Dedifferentiated amniotic fluid mesenchymal stem cell (primary cell): ENCODE measurements around the gene MX1.

ENCODE experiments used
- DNase-seq: peaks from one replicate; pipeline ENCODE4 v3.0.0-alpha.2; 2016; ENCODE audit errors: extremely low spot score

The MX1 gene

DNA sequence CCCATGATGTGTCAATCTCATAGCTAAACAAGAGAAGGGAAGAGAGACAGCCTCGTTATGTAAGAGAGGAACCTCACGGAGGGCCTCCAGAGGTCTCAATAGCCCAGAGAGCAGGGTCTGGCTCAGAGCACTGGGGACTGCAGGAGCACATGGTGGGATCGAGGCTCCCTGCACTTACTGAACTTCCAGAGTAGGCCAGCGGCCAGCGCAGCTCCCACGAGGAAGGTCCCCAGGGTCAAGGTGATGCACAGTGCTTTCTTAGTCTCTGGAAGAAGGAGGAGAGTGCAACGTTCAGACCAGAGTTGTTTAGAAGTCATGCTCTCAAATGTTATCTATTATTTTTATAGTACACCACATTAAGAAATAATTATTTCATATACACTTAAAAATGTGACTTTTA lies 63.3 kb downstream of the MX1 start:
- DNase-seq = no peak

DNA sequence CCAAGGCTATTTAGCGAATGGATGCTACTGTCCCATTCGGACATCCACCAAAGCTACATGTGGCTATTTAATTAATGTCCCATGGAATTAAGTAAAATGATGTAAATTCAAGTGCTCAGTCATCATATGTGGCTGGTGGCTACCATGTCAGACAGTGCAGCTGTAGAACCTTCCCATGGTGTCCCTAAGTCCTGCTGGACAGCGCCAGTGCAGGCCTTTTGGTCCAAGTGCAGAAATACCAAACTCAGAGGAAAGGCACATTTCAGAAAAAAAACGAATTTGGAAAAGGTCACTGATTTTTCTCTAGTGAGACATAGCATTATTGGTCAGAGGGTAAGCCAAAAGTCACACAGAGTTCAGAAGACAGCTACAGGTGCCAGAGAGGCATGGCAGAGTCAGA lies 64.3 kb downstream of the MX1 start:
- no peak for DNase-seq

DNA sequence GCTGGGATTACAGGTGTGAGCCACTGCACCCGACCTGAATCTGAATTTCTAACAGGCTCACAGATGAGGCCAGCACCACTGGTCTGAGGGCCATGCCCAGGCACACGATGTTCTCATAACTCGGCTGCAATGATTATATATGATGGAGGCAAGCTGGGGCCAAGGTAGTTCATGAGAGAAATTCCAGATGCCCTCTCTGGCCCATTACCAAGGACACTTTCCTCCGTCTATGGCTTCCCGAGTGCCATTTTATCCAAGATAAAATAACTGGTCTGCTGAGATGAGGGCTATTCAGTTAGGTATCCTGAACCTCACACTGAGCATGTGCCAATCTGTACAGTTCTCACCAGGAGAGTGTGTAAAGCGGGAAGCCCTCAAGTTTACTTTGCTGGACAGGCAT lies 65.4 kb downstream of the MX1 start:
- no peak for DNase-seq

DNA sequence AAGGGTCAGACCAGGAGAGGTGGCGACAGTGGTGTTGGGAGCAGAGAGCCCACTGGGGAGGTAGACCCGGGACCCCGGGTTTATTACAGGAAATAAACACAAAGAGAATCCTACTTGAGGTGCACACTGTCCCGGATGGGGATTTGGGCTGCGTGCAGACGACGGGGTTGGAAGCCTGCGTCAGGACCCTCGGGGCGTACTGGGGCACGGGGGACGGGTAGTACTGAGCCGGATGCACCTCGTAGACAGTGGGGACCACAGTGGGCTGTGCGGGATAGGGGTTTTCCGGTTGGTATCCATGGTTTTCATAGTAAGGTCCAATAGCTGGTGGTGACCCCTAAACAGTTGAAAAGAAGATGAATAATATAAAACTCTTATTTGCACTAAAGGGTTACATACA lies 68.2 kb downstream of the MX1 start:
- no peak for DNase-seq

DNA sequence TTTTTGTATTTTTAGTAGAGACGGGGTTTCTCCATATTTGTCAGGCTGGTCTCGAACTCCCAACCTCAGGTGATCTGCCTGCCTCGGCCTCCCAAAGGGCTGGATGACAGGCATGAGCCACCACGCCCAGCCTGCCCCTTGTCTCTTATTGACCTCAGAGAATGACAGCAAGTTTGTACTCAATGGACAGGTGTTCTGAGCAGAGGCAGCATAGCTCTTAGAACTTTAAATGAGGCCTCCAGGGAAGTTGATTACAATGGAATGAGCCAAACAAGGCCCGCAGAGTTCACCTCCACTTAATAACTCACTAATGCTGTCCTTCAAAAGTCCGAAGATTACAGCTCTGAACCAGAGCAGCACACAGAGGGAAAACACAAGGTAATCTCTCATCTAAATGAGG lies 71.0 kb downstream of the MX1 start:
- DNase-seq = no peak

DNA sequence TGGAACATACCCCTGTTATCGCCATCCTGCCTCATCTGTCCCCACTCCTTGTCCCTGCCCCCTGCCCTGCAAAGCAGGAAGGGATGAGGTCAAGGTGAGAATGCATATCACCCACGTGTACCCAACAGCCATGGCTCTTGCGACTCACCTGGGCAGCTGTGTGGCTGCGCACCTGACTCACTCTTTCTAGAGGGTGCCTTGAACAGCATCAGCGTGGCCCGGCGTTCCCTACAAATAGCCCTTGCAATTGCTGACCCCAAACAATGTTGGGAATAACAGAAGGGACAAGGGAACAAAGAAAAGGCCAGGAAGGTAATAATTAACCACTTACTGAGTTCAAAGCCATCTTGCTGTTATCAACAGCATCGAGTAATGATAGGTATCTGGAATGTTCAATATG lies 71.7 kb downstream of the MX1 start:
- DNase-seq = no peak

DNA sequence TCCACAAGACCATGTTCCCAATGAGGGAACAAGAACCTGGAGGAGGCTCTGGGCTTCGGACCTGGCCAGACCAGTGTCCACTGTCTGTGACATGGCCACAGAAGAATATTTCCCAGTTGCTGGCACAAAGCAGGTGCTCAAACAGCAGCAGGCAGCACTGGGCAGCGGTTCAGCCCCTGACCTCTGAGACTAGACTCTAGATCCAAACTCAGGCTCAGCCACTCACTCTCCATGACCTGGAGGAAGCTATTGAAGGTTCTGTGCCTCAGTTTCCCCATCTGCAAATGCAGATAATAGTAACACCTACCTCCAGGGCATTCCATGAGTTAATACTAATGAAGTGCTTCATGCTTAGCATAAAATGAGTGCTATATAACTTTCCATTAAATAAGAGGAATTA lies 73.9 kb downstream of the MX1 start:
- no peak for DNase-seq

DNA sequence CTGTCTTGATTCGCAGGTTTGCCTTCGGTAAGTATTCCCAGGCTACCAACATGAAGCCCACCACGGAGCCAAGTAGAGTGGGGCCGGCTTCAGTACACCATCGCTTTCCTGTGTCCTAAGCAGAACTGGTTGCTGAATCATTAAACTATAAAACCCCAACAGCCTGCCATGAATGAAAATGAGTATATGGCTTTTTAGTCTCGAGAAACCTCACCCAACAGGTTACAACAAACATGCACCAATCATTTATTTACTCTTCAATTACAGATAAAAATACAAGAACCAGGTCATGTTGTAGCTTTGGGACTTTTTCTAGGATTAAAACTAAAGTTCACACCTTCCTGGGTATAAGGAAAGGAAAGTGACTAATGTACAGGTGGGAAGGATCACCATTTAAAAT lies 74.3 kb downstream of the MX1 start:
- no peak for DNase-seq

DNA sequence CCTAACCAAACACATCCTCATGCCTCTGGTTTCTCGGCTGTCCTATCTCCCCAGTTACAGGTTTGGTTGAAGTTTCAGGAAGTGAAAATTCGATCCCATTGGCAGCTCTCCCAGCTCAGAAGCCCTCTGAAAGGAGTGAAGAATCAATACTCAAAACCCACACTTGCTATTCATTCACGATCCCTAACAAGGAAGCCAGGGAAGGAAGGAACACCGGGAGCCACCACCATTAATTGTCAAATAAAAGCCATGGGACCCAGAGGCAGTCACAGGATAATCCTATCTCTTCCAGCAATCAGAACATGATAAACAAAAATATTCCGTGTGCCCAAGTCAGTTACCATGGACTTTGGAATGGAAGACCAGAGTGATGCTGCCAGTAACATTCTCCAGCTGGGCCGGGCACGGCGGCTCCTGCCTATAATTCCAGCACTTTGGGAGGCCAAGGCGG lies 74.9 kb downstream of the MX1 start:
- DNase-seq = no peak

DNA sequence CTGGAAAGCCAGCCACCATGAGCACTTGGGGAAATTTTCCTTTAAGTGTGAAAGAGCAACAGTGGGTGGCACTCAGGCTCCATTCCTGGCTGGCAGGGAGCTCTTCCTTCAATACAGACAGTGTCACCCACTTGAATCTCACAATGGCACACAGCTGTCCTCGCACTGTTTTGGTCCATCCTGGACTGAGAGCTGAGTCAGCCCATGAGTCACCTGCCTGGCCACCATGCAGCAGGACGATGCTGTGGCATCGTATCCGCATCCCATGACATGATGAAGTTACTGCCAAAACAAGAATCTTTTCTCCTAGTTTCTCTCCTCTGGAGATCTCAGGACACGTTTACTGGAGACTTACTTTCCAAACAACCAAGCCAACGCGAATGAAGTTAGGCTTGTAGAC lies 75.9 kb downstream of the MX1 start:
- no peak for DNase-seq

DNA sequence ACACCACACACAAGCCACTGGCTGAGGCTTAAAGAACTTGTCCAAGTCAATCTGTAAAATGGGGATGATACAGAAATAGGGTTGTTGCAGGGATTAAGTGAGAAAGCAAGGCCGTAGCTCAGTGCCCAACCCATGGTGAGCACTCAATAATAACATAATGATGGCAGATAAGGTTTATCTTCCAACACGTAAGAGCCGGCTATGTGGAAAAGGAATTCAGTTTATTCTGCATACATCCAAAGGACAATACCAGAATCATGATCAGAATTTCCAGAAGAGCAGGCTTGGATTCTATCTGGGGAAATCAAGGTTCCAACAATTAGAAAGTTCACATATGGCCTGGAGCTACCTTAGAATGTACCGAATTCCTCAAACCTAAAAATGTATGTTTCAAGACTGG lies 77.3 kb downstream of the MX1 start:
- DNase-seq = no peak

DNA sequence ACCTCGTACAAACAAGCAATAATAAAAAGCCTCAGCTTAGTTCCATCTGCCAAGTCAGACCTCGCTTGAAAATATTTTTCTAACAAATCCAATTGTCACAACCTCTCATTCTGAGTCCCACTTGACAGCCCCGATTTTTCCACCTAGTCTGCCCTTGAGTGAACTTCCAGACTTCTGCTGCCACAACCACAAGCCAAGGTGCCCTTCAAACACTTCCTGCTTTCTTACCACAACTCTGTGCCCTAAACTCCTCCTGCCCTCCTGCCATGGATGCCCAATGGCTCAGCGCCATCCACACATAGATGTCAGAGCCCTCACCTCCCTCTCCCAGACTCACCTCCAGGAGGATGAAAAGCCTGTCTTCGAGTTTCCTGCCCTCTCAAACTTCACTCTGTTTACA lies 78.0 kb downstream of the MX1 start:
- no peak for DNase-seq

DNA sequence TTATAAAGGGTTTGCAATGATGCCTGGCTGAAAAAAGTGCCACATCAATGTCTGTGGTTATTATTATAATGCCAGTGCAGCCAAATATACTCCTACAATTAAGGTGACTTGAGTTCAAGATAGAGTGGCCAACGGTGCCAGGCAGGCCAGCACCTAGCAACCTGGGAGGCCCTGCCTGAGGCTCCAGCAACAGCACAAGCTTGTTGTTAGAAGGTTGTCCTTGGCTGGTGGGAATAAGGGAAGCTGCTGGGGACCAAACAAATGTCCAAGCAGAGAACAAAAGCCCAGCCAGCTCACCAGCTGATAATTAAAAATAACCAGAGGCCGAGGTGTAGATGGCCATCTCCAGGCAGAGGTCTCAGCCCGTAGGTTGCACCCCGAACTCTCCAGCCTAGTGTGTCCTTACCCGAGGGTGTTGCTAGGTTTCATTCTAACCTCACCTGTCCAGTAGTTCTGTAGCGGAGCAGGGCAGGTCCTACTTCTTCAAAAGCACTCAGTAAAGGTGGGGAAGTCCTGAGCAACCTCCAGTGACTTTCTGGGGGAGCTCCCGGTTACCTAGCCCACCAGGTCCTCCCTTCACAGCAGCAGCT lies 80.1 kb downstream of the MX1 start:
- no peak for DNase-seq

DNA sequence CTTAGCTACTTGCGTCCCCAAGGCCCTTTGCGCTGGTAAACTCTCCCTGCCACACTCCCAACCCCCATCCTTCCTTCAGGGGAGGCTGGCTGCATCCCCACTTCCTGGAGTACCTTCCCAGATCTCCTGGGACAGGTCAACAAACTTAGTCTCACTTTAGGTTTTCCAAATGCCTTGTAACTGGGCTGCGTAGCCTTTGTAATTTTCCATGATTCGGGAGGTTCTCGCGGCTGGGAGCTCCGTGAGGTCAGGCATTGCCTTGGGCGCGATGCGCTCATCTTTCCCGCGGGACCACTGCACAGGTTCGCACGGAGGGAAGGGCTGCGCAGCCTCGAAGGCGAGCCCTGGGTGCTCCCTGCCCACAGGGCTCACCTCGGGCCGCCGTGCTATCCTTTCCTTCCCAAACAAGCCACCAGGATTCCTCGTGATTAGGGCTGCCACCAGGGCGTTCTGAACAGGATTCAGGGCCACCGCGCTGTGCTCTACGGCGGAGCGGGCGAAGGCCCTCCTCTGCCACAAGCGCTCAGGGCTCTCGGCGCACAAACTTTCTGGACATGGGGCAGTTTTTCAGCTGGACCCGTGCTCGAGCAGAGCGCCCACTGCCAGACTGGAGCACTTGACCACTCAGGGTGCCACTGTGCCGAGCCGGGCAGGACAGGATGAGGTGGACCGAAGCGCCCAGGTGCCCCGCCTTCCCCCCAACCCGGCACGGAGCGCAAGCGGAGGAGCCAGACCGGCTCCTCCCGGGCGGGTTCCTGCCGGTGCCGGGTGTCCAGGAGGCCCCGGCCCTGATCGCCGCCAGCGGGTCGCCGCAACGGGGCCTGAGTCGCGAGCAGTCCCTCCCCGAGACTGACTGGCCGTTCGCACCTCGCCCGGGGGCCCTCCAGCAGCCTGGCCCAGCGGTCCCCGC lies 80.8 kb downstream of the MX1 start:
- DNase-seq = no peak

DNA sequence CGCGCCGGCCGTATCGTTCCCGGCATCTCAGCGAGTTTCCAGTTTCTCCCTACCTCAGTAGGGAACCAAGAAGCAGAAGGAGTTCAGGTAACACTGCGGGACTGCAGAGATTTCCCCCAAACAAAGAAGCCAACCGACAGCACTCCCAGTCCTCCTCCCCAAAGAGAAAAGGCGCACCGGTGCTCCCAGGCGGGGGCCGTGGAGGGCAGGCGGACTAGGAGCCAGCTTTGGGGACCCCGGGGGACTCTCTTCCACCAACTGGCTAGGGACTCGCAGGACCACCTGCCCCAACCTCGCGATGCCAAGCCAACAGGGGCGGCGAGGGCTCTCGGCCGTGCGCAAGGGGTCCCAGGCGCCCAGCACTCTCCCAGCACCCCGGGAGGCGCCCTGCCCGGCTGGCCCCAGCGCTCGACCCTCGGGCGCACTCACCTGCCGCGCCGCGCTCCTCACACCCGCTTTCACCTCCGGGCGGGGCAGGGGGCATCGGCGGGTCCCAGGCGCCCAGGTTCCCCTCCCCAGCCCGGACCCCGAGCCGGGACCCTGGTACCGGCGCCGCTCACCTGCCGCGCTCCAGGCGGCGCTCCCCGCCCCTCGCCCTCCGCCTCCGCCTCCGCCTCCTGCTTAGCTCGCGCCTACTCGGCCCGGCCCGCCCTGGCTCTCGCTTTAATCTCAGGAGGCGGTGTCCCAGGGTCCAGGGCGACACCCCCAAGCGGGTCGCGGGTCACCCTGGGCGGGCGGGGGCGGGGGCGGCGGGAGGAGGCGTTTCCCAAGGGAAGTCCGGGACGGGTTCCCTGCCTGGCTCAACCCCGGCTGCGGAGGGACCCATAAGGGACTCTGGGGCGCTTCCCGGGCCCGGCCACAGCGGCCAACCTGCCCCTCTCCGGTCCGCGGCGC lies 81.7 kb downstream of the MX1 start, which contains the start of gene TMPRSS2:
Gene TMPRSS2, minus strand, starts transcription at position 638 of the 894 bp plus-strand sequence. CDS start 10,025 bp downstream, outside the sequence.
- DNase-seq = no peak

DNA sequence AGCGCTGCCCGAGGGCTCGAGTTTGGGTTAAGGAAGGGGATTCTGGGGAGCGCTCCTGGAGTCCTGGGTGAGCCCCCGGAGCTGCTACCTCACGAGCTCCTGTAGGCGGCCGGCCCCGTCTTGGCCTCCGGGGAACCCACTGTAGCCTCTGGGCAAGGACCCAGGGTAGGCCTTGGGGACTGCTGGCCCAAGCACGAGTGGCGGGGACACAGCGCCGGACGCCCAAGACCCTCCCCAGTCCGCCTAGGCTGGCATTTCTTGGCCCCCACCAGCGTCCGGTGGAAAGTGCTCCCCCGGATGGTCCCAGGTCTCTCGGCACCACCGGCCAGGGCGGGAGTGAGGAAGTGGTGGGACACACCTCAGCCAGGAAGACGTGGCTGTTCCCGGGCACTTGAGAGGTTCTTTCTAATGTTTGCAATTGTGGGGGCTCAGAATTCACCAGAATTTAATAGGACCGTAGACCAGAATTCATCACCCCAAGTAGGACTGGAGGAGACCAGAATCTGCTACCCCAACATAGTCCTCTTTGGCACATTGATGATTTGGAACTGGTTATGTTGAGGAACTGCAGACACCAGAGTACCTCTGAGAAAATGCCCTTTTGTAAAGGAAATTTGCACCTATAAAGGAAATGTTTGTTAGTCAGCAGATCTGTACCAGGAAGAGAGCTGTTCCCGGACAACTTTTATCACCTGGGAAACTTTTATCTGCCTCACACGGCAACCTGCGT lies 82.5 kb downstream of the MX1 start:
- no peak for DNase-seq
